Measurements from ENCODE around the gene TIMP3. TPM values are rescaled to one million over a fixed set of nuclear protein-coding genes. Genes with fewer than 3 reads are reported as not detected.
"Not testable (repeated sequence)": the region's sequence is repeated elsewhere in the genome, so short reads cannot be mapped to it uniquely, and the experiment has no call there.

TIMP3 gene
- total RNA-seq, 1 experiment from 2014 or later = 0.14 TPM

DNA sequence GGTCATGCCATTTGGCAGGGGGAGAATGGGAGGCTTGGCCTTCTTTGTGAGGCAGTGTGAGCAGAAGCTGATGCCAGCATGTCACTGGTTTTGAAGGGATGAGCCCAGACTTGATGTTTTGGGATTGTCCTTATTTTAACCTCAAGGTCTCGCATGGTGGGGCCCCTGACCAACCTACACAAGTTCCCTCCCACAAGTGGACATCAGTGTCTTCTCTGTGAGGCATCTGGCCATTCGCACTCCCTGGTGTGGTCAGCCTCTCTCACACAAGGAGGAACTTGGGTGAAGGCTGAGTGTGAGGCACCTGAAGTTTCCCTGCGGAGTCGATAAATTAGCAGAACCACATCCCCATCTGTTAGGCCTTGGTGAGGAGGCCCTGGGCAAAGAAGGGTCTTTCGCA is 59.8 kb downstream of the TIMP3 start:
- in situ Hi-C loops (cut with HindIII; ENCODE audit: low pct_unique_long_range_greater_than_20kb, low sequenced_read_pairs) = no loop called here
- no peak for DNase-seq (ENCODE audit: low read depth)

DNA sequence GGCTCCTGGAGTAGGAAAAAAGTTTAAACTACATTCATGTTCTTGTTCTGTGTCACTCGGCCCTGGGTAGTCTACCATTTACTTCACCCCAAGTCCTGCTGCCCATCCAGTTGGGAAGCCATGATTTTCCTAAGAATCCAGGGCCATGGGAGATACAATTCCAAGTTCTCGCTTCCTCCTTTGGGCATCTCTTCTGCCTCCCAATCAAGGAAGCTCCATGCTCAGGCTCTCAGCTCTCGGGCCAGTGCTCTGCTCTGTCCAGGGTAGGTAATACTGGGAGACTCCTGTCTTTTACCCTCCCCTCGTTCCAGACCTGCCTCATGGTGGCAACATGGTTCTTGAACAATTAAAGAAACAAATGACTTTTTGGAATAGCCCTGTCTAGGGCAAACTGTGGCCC is 60.6 kb downstream of the TIMP3 start:
- DNase-seq (ENCODE audit: low read depth) = no peak
- in situ Hi-C loops (cut with HindIII; ENCODE audit: low pct_unique_long_range_greater_than_20kb, low sequenced_read_pairs) = no loop called here

DNA sequence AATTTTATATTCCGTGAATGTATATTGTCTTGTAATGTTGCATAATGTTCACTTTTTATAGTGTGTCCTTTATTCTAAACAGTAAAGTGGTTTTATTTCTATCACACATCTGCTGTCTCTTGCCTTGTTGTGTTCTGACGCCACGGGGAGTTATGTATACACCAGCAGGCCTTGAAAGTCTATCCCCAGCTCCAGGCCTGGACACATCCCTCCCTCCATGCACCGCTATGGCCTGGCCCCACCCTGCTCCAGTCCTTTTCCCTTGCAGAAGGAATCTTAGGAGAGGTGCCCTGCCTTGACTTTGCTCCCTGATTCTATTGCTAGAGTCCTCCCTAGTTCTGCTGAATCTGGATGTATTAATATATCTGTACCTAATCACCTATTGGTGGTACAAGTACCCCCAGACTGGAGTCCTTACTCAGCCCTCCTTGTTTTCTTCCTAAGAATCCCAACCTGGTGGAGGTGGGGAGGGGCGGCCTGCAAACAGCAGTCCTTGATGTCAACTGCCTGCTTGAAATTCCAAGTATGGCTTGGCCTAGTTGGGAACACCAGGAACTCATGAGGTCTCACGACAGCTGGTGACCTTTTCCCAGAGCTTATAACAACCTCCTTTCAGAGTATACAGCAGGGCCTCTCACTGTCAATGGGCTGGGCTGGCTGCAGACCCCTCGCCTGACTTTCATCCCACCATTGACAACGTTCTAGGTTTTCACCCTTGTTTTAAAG is 61.6 kb downstream of the TIMP3 start:
- in situ Hi-C loops (cut with HindIII; ENCODE audit: low pct_unique_long_range_greater_than_20kb, low sequenced_read_pairs) = no loop called here
- no peak for DNase-seq (ENCODE audit: low read depth)

DNA sequence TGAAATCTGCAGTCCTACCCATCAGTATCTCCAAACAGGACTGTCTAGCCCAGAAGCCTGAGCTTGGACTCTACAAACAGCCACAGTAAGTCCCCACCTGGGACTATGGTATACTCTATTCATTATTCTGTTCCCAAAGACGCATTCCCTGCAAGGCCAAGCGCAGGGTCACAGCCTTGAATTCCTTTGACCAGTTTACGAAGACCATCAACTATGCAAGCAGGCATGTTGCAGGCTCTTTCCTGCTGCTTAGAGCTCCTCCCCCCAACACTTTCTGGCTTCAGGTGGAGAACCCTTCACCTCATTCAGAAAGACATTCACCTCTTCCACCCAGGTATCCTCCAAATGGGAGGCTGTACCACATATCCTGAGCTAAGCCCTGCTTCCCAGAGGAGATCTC is 62.5 kb downstream of the TIMP3 start:
- DNase-seq (ENCODE audit: low read depth) = no peak
- in situ Hi-C loops (cut with HindIII; ENCODE audit: low pct_unique_long_range_greater_than_20kb, low sequenced_read_pairs) = no loop called here

DNA sequence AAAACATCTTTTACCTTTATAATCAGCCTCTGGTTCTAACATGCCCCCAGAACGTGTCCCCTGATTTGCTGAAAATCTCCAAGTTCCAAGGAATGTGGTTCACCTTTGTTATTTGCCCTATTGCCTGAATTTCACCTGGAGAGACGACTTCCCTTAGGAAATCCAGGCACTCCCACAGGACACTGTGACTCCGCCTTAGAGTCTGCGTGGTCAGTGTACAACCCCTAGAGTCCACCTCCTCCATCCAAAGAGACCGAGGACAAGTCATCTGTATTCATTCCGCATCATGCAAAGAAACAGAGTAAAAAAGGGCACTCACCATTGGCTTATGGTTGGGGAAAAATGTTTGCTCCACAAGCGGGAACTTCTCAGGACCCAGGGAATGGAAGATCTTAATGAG is 63.1 kb downstream of the TIMP3 start:
- no peak for DNase-seq (ENCODE audit: low read depth)
- in situ Hi-C loops (cut with HindIII; ENCODE audit: low pct_unique_long_range_greater_than_20kb, low sequenced_read_pairs) = no loop called here

DNA sequence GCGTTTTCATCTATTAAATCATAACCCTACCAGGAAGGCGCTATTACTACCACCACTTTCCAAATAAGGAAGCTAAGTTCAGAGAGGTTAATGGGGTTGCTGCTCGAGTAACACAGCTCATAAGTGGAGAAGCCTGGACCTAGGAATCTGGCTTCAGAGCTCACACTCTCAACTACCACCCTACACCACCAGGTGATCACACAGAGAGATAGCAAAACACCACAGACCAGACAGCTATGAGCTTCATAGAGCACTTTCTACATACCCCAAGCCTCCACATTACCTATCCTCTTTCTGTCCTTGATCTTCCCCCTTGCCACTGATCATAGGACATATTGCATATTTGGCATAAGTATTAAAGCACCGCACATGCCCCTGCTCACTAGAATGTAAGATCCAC is 65.4 kb downstream of the TIMP3 start:
- in situ Hi-C loops (cut with HindIII; ENCODE audit: low pct_unique_long_range_greater_than_20kb, low sequenced_read_pairs) = no loop called here
- DNase-seq (ENCODE audit: low read depth) = no peak

DNA sequence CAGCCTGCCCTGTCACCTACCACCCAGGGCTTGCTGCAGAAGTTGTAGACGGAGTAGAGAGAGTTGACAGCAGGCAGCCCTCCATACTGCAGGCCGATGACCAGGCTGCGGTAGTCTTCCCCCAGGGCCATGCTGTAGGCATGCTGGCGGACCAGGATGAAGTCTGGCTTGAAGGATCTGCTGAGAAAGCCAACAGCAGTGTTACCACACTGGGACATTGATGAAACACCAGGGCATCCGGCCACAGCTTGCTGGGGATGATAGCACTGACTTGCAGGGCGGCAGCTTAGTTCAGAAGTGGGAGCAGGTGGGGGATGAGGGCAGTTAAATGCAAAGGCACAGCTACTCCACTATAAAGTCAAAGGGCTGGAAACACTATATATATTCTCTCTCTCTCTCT is 67.4 kb downstream of the TIMP3 start:
- in situ Hi-C loops (cut with HindIII; ENCODE audit: low pct_unique_long_range_greater_than_20kb, low sequenced_read_pairs) = no loop called here

DNA sequence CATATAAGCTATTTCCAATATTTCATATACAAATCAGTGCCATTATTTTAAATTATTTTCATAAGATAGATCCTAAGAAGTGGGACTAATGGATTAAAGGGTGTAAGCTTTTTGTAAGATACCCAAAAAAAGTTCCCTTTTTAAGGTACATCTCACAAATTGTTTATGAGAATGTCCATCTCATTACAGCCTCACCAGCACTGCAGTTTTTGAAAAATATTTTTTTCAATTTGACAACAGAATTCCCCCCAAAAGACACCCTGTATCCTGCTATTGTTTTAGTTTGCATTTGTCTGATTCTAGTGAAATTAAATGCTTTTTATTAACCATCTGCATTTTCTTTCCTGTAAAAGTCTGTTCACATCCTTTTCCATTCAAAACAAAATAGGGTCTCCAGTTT is 69.0 kb downstream of the TIMP3 start:
- no peak for DNase-seq (ENCODE audit: low read depth)
- in situ Hi-C loops (cut with HindIII; ENCODE audit: low pct_unique_long_range_greater_than_20kb, low sequenced_read_pairs) = no loop called here

More for the DNA sequence above, 67.4 kb downstream of the TIMP3 start:
- DNase-seq (ENCODE audit: low read depth) = no peak

DNA sequence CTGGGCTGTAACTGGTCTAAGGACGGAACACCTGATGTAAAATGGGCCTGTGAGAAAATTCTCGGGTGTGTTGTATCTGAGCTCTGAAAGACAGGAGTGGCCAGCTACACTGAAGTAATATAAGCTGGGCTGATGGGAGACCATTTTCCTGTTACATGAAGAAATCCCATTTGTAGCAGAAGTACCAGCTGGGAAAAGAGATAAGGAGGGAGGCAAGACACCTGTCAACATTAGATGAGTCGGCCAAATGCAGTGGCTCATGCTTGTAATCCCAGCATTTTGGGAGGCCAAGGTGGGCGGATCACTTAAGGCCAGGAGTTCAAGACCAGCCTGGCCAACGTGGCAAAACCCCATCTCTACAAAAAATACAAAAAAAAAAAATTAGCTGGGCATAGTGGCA is 72.1 kb downstream of the TIMP3 start:
- DNase-seq (ENCODE audit: low read depth); in situ Hi-C loops (cut with HindIII; ENCODE audit: low pct_unique_long_range_greater_than_20kb, low sequenced_read_pairs): not testable (repeated sequence)

DNA sequence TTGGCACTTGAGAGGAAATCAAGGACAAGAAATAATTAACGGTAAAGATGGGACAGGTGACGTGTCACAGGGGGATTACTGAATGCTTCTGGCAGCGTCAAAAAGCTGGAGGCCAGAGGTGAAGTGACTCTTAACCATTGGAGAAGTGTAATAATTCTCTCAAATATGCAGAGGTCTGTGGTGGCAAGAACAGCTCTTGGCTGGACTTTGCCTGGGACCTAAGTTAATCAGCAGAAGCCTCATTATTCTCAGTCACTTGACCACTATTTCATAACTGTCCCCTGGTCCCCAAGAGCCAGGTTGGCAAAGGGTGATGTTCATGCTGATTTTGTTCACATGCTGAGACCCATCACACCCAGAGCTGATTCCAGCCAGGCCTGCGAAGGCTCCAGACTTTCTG is 72.9 kb downstream of the TIMP3 start:
- DNase-seq (ENCODE audit: low read depth) = no peak
- in situ Hi-C loops (cut with HindIII; ENCODE audit: low pct_unique_long_range_greater_than_20kb, low sequenced_read_pairs) = no loop called here

DNA sequence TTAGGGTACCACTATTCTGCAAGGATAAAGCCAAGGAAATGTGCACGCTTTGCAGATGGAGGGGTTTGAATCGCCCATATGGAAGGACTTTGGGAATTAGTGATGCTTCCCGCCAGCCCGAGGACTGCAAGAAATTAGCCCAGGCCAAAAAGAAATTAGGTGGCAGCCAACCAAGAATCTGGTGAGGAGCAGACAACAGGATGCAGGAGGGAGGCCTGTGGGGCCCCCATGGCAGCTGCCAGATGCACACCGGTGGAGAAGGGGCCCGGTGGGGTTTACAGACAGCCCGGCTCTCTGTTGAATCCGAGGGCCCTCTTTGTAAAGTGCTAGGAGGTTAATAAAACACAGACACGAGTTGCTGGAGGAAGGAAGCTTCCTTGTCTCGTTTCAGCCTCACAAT is 73.5 kb downstream of the TIMP3 start:
- in situ Hi-C loops (cut with HindIII; ENCODE audit: low pct_unique_long_range_greater_than_20kb, low sequenced_read_pairs) = no loop called here
- DNase-seq (ENCODE audit: low read depth) = no peak

DNA sequence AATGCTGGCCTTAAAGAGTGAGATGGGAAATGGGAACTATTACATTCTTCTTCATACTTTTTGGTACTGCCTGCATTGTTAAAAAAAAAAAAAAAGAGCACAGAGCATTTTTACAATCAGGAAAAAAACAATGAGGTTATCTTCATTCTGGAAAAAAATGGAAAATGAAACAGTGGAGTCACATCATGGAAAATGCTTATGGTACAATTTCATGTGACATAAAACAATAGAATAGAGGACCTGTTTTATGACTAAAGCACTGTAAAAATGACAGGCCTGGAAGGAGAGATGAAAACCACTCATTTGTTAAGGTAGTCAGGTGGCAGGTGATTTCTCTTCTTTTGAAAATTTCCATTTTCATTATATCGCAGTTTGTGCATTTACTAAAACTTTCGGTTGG is 75.0 kb downstream of the TIMP3 start:
- DNase-seq (ENCODE audit: low read depth) = no peak
- in situ Hi-C loops (cut with HindIII; ENCODE audit: low pct_unique_long_range_greater_than_20kb, low sequenced_read_pairs) = no loop called here

DNA sequence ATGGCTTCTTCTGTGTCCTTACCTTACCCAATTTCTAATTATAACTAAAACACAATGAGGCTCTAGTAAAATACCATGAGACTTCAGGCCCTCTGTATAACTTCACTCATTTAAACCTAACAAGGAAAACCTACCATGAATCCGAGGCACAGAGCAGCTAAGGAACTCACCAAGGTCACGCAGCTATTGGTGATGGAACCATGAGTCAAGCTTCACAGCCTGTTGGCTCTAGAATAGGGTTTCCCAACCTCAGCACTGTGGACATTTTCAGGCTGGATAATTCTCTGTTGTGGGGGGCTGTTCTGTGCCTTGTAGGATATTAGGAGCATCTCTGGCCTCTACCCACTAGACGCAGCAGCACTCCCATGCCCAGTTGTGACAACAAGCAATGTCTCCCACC is 75.7 kb downstream of the TIMP3 start:
- DNase-seq (ENCODE audit: low read depth) = no peak
- in situ Hi-C loops (cut with HindIII; ENCODE audit: low pct_unique_long_range_greater_than_20kb, low sequenced_read_pairs) = no loop called here

DNA sequence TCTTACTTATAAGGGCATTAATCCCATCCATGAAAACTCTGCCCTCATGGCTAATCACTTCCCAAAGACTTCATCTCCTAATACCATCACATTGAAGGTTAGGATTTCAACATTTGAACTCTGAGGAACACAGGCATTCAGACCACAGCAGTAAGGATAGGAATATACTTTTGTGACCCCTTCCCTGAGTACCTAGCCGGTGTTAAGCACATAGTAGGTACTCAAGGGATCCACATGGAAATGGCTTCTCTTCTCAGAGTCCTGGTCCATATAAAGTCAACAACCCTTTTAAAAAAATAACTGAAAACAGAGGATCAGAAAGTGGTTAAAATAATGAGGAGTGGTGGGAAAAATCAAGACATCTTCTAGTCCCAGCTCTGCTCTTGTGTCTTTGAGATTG is 78.0 kb downstream of the TIMP3 start:
- DNase-seq (ENCODE audit: low read depth) = no peak
- in situ Hi-C loops (cut with HindIII; ENCODE audit: low pct_unique_long_range_greater_than_20kb, low sequenced_read_pairs) = no loop called here

DNA sequence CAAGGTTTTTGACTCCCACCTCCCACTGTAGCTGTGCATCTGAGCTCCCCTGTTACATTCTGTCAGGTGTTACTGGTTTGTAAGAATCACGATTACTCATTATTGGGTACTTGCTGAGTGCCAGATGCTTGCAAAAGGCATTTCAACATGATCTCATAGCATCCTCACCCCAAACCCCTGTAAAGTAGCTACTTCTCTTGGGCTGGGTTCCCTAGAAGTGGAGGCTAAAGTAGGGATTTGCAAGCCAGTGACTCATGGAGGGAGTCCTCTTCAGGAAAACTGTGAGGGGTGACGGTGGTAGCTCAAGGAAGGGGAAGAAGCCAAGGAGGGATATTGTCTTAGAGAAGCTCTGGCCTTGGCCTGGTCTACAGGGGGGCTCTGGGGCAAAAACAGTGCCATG is 78.6 kb downstream of the TIMP3 start:
- DNase-seq (ENCODE audit: low read depth) = no peak
- in situ Hi-C loops (cut with HindIII; ENCODE audit: low pct_unique_long_range_greater_than_20kb, low sequenced_read_pairs) = no loop called here

DNA sequence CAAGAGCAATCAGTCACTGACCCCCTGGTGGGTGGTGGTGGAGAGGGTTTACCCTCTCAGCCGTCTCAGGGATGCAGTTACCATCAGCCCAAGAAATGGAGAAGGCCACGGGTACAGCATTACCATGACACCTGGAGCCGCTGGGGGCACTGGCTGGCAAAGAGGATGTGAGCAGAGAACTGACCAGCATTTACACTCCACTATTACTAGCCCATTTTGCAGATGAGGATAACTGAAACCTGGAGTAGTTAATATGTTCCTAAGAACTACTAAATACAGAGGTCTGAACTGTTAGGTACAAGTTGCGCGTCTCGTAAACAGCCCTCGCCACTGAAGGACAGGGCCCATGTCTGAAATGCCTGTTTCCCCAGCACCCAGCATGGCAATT is 79.0 kb downstream of the TIMP3 start:
- no peak for DNase-seq (ENCODE audit: low read depth)
- in situ Hi-C loops (cut with HindIII; ENCODE audit: low pct_unique_long_range_greater_than_20kb, low sequenced_read_pairs) = no loop called here

DNA sequence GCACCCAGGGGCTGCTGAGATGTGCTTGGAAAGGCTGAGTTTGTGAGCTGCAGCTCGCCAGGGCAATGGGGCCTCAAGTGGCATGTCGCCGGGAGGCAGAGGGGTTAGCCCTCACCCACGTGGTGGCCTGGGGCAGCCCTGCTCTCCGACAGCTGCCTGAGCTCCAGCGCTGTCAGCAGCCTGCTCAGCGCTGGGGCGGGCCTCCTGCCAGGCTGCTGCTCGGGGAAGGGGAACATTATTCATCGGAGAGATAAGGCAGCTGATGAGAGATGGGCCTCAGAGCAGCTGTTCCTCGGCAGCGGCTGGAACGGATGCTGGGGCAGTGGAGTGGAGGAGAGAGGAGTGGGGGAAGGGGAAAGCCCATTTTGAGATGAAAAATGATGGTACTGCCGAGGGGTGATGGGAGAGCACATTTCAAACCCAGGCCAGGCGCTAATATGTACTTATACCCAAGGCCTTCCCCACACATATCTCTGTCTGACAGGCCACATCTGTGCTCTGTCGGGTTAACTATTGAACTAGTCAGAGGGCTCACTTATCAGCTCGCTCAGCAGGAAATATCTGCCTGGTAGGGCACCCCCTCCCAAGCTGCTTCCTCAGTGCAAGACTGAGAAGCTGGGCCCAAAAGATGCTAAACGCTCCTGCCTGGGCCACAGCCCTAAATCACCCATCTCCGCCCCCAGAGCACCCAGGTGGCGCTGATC is 79.5 kb downstream of the TIMP3 start:
- no peak for DNase-seq (ENCODE audit: low read depth)
- in situ Hi-C loops (cut with HindIII; ENCODE audit: low pct_unique_long_range_greater_than_20kb, low sequenced_read_pairs) = no loop called here

DNA sequence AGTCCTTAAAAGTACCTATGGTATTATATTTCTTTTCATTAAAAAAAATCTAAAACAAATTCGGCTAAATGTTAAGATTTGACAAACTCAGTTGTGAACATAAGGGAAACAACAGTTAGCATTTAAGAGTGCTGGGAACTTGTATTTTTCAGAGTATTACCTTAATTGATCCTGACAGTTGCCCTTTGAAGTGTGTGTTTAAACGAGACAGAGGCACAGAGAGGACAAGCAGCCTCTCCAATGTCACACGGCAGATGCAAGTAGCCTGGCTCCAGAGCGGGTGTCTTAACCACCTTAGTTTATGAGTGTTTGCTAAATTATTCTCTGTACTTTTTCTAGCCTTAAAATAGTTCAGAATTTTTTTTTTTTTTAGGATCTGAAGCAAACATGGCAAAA is 80.9 kb downstream of the TIMP3 start:
- in situ Hi-C loops (cut with HindIII; ENCODE audit: low pct_unique_long_range_greater_than_20kb, low sequenced_read_pairs) = no loop called here
- no peak for DNase-seq (ENCODE audit: low read depth)

DNA sequence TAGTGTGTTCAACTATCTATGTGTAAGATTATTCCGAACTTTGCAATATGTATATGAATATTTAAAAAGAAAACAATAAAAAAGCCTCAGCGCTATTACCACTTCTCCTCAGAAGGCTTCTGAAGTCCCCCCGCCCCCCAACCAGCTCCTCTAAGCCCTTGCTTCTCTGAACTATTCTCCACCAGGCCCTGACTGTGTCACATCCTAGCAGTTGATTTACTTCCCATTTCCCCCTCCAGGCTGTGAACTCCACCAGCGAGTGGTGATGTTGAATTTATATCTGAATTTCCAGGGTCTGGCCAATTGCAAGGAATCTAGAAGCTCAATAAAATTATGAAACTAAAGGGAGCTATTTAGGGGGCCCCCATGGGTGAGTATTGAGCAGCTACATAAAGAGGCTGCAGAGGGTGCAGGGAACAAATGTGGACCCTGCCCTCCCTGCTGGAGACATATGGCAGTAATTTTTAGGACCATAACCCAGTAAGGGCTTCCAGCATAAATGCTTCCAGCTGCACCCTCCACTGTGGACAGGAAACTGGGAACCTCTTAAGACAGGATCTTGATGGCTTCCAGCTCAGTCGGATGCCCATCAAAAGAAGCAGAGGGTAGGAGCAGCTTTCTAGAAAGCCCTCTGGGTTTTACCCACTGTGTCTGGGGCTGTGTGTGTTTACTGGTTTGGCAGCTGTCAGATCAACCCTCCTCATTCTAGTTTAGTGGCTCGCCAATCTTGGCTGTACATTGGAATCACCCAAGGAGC is 81.4 kb downstream of the TIMP3 start:
- in situ Hi-C loops (cut with HindIII; ENCODE audit: low pct_unique_long_range_greater_than_20kb, low sequenced_read_pairs) = no loop called here
- DNase-seq (ENCODE audit: low read depth) = no peak
